HepG2 (cell line): ENCODE data around the gene CTNND2. TPM values are rescaled to one million over a fixed set of nuclear protein-coding genes. Genes with fewer than 3 reads are reported as not detected.

Experiments used
- ATAC-seq: fragments of 200-7000 bp; cut with Tn5 transposase; 3 replicates; pipeline ENCODE4 v1.9.1; 2020; ENCODE audit warnings: mild to moderate bottlenecking, moderate library complexity
- BruUV-seq: library from RNA; stranded (reverse); fragments of 400-500 nt; replicated peaks from 2 replicates; lab custom pipeline; 2021; lab: Mats Ljungman, UMichigan
- CTCF ChIA-PET: fragments of 300-600 bp; formaldehyde crosslinking; extraction: SDS; loops from one replicate; lab custom pipeline; 2021; ENCODE audit warnings: low total read pairs, inconsistent platforms, low intra/inter-chr PET ratio; lab: Yijun Ruan, JAX
- POLR2A ChIA-PET: fragments of 350-600 bp; sonication (Branson Sonifier 250); formaldehyde crosslinking; loops from one replicate; lab custom pipeline; 2020; ENCODE audit warnings: antibody characterized with exemption, inconsistent platforms; lab: Yijun Ruan, JAX
- DNase-seq: peaks from one replicate; pipeline ENCODE4 v3.0.0-alpha.2; 2015; ENCODE audit warnings: low spot score
- FAIRE-seq: peaks from 3 replicates; lab custom pipeline; 2011; peaks lifted over from hg19 to GRCh38; lab: Jason Lieb, UNC
- H2AFZ ChIP-seq: one replicate; pipeline ENCODE4 v1.6.1; 2011; ENCODE audit warnings: low read length, inconsistent platforms
- H3K27ac ChIP-seq: fragments of 300-600 bp; 3 replicates; pipeline ENCODE4 v1.8.0; 2011; ENCODE audit warnings: mixed run types, mild to moderate bottlenecking, mixed read lengths, low read length, inconsistent platforms; ENCODE audit not compliant: insufficient read depth; ENCODE audit errors: extremely low read length
- H3K27me3 ChIP-seq, 2 experiments: fragments of 200-600 bp in 1 of 2; 2 replicates in 1 of 2; 3 replicates in 1 of 2; pipeline versions ENCODE4 v1.6.0 to v1.8.0; 2011; ENCODE audit warnings: low read length in 2 of 2, mild to moderate bottlenecking in 2 of 2, moderate library complexity in 2 of 2, inconsistent platforms in 1 of 2; ENCODE audit not compliant: insufficient read depth in 2 of 2, control insufficient read depth in 1 of 2
- H3K36me3 ChIP-seq, 2 experiments: fragments of 200-600 bp in 1 of 2; replicated peaks in 1 of 2; 2 replicates in 1 of 2; 3 replicates in 1 of 2; pipeline versions ENCODE4 v1.5.1 to v1.8.0; 2011; ENCODE audit warnings: low read length in 2 of 2, inconsistent platforms in 1 of 2; ENCODE audit not compliant: insufficient read depth in 2 of 2, control insufficient read depth in 1 of 2
- H3K4me1 ChIP-seq: 2 replicates; pipeline ENCODE4 v1.5.1; 2012; ENCODE audit warnings: low read length, inconsistent platforms; ENCODE audit not compliant: insufficient read depth
- H3K4me2 ChIP-seq: 2 replicates; pipeline ENCODE4 v1.6.0; 2011; ENCODE audit warnings: low read depth, low read length, inconsistent platforms
- H3K4me3 ChIP-seq, 3 experiments: fragments of 200-600 bp in 1 of 3; sonication (generic), shearing (Covaris generic) in 1 of 3; replicated peaks in 1 of 3; 2 replicates each; pipeline ENCODE4 v1.5.1; 2011 to 2016; ENCODE audit warnings: low read length in 3 of 3, inconsistent platforms in 2 of 3, low read depth in 2 of 3, mild to moderate bottlenecking in 2 of 3, control low read depth in 1 of 3, mixed read lengths in 1 of 3; ENCODE audit not compliant: insufficient read depth in 1 of 3
- H3K79me2 ChIP-seq: one replicate; pipeline ENCODE4 v1.6.1; 2011; ENCODE audit warnings: low read length, inconsistent platforms; ENCODE audit not compliant: insufficient read depth
- H3K9ac ChIP-seq: 2 replicates; pipeline ENCODE4 v1.6.0; 2011; ENCODE audit warnings: mild to moderate bottlenecking, low read depth, low read length, inconsistent platforms; ENCODE audit not compliant: insufficient read depth
- H3K9me3 ChIP-seq: 2 replicates; pipeline ENCODE4 v1.5.1; 2012; ENCODE audit warnings: mild to moderate bottlenecking, low read length
- H4K20me1 ChIP-seq: 2 replicates; pipeline ENCODE4 v1.6.0; 2011; ENCODE audit warnings: inconsistent platforms, mild to moderate bottlenecking, low read length, moderate library complexity; ENCODE audit not compliant: insufficient read depth
- ADNP ChIP-seq: sonication (generic); formaldehyde crosslinking; IDR thresholded peaks from 2 replicates; pipeline ENCODE4 v1.4.0; 2020; ENCODE audit warnings: missing genetic modification reagents
- HDAC1 ChIP-seq: sonication (generic); formaldehyde crosslinking; IDR thresholded peaks from 2 replicates; pipeline ENCODE4 v1.5.1; 2020; ENCODE audit warnings: mild to moderate bottlenecking, missing genetic modification reagents
- HDAC6 ChIP-seq: fragments of 200-600 bp; sonication (generic); IDR thresholded peaks from 2 replicates; pipeline ENCODE4 v1.7.0; 2017; ENCODE audit warnings: mild to moderate bottlenecking, antibody characterized with exemption, low read length, low read depth
- HMG20B ChIP-seq: conservative IDR thresholded peaks from 2 replicates; pipeline ENCODE4 v1.6.1; 2016; ENCODE audit warnings: missing genetic modification reagents, missing compliant biosample characterization
- HNRNPH1 ChIP-seq: fragments of 200-400 bp; formaldehyde crosslinking; optimal IDR thresholded peaks from 2 replicates; pipeline ENCODE3; 2017; ENCODE audit warnings: mild to moderate bottlenecking, low read depth, low read length
- HNRNPUL1 ChIP-seq: fragments of 200-400 bp; formaldehyde crosslinking; IDR thresholded peaks from 2 replicates; pipeline ENCODE4 v1.6.1; 2017; ENCODE audit warnings: low read depth, mild to moderate bottlenecking, low read length, moderate library complexity
- NCOR1 ChIP-seq: fragments of 200-600 bp; sonication (generic); IDR thresholded peaks from 2 replicates; pipeline ENCODE4 v1.7.0; 2017; ENCODE audit warnings: antibody characterized with exemption, low read length, borderline replicate concordance
- PCBP1 ChIP-seq: fragments of 200-400 bp; formaldehyde crosslinking; IDR thresholded peaks from 2 replicates; pipeline ENCODE4 v1.6.1; 2017; ENCODE audit warnings: mild to moderate bottlenecking, low read depth, low read length, borderline replicate concordance
- PHF5A ChIP-seq: IDR thresholded peaks from one replicate; pipeline ENCODE4 v1.6.1; 2018; ENCODE audit warnings: low read depth, missing genetic modification reagents; ENCODE audit not compliant: unreplicated experiment
- PRPF4 ChIP-seq: fragments of 200-400 bp; formaldehyde crosslinking; IDR thresholded peaks from 2 replicates; pipeline ENCODE4 v1.6.1; 2016; ENCODE audit warnings: low read length, low read depth; ENCODE audit not compliant: poor library complexity, severe bottlenecking
- RARG ChIP-seq: sonication (generic); formaldehyde crosslinking; IDR thresholded peaks from 2 replicates; pipeline ENCODE4 v1.4.0; 2020; ENCODE audit warnings: low read depth, mild to moderate bottlenecking, missing genetic modification reagents
- SOX13 ChIP-seq, 3 experiments: fragments of 450-650 bp in 1 of 3; sonication (generic) in 1 of 3; formaldehyde crosslinking in 1 of 3; IDR thresholded peaks in 2 of 3; conservative IDR thresholded peaks in 1 of 3; 2 replicates each; pipeline versions ENCODE4 v1.5.0 to v1.6.1; 2016 to 2020; ENCODE audit warnings: antibody characterized with exemption in 1 of 3, mild to moderate bottlenecking in 1 of 3, missing compliant biosample characterization in 1 of 3, missing genetic modification reagents in 1 of 3, moderate library complexity in 1 of 3
- TCF7 ChIP-seq: sonication (generic); IDR thresholded peaks from 2 replicates; pipeline ENCODE4 v1.6.1; 2016; ENCODE audit warnings: antibody characterized with exemption, low read depth
- ZNF572 ChIP-seq: sonication (generic); formaldehyde crosslinking; IDR thresholded peaks from 2 replicates; pipeline ENCODE4 v1.5.1; 2020; ENCODE audit warnings: mild to moderate bottlenecking, missing genetic modification reagents
- ZNF772 ChIP-seq: sonication (generic); formaldehyde crosslinking; IDR thresholded peaks from 2 replicates; pipeline ENCODE4 v1.5.0; 2020; ENCODE audit warnings: mild to moderate bottlenecking, missing genetic modification reagents
- ZSCAN31 ChIP-seq: sonication (generic); formaldehyde crosslinking; IDR thresholded peaks from 2 replicates; pipeline ENCODE4 v1.5.0; 2020; ENCODE audit warnings: low read depth, mild to moderate bottlenecking, missing genetic modification reagents
- WGBS: methylation state at CpG from one replicate; pipeline ENCODE4 v1.1.6; 2017; ENCODE audit warnings: low lambda C conversion rate; 5-methylcytosine and 5-hydroxymethylcytosine counted together
- in situ Hi-C: cut with HindIII; loops from 2 replicates; pipeline ENCODE4 v1.10.0; 2017; ENCODE audit warnings: low pct_unique_long_range_greater_than_20kb; ENCODE audit not compliant: extremely low pct_ligation_motif_present
- intact Hi-C: fragments of 100-400 bp; cut with micrococcal nuclease; formaldehyde crosslinking; loops from one replicate; pipeline ENCODE4 v1.10.0; 2022; ENCODE audit not compliant: unreplicated experiment
- polyA plus RNA-seq, 8 experiments: library from polyadenylated mRNA; depleted of rRNA in 3 of 8; stranded (reverse) in 7 of 8; unstranded in 1 of 8; fragments of >200 nt; fragmentation: Illumina TruSeq in 4 of 8; extraction: Trizol in 4 of 8; gene quantifications; 2 replicates each; pipeline versions ENCODE4 v1.2.1 to v1.2.3, GENCODE V29; 2011 to 2016; ENCODE audit warnings: low read depth in 4 of 8, missing spikeins in 1 of 8, mixed read lengths in 1 of 8; ENCODE audit not compliant: insufficient read depth in 1 of 8
- total RNA-seq, 5 experiments: library from RNA; depleted of rRNA; stranded (reverse); fragments of >200 nt; fragmentation: Illumina TruSeq; extraction: Trizol; gene quantifications; 2 replicates each; pipeline ENCODE4 v1.2.3, GENCODE V29; 2016; ENCODE audit warnings: low read depth in 1 of 5
- TF ChIP-seq, protein P1 (sequence below): sonication (generic); formaldehyde crosslinking; IDR thresholded peaks from 2 replicates; pipeline ENCODE4 v1.5.1; 2020; ENCODE audit warnings: missing genetic modification reagents, mild to moderate bottlenecking, borderline replicate concordance

The CTNND2 gene
- total and polyA plus RNA-seq, 2 of the 13 experiments (the other 11 are each of a cell fraction or from before 2014, with no cell fraction given): not detected

DNA sequence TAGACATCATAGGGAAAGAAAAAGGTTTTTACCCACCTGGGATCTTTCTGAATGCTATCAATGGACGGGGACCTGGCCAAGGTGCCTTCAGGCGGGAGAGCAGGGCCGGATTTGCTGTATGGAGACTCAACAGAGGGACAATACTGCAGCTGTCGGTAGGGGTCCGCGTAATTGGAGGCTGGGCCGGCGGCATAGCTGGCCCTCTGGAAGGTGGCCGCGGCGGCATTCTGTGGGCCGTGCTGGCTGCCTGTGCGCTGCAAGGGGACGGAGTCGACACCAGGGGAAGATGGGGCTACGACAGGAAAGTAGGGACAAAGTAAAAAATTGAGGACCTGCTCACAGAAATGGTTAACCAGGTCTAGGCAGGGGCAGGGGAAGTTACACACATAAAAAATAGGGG is 557.9 kb downstream of the CTNND2 start:
- Histone ChIP-seq H3K27me3 (no peaks in the 10 kb centered on the region), H3K36me3 (no peaks in the 10 kb centered on the region), H3K79me2 (no peaks in the 10 kb centered on the region), H3K4me1 (no peaks in the 10 kb centered on the region), H3K4me2 (no peak overlapping the region), H3K27ac (no peak overlapping the region), H4K20me1 (no peaks in the 10 kb centered on the region), H3K9ac (no peak overlapping the region), H2AFZ (no peak overlapping the region), H3K9me3 (no peaks in the 10 kb centered on the region), H3K4me3 (no peak overlapping the region)
- DNase-seq (no peak), FAIRE-seq (no peak), ATAC-seq (no peak)
- POLR2A ChIA-PET: no interaction called here
- intact Hi-C loops: no loop called here
- in situ Hi-C loops: no loop called here
- WGBS: 63% methylated on average over 16 of the region's 16 CpGs
- TF ChIP-seq HMG20B (CRISPR knock-in tag): no peak
- TF ChIP-seq ZNF572 (CRISPR knock-in tag): no peak
- TF ChIP-seq, protein P1, sequence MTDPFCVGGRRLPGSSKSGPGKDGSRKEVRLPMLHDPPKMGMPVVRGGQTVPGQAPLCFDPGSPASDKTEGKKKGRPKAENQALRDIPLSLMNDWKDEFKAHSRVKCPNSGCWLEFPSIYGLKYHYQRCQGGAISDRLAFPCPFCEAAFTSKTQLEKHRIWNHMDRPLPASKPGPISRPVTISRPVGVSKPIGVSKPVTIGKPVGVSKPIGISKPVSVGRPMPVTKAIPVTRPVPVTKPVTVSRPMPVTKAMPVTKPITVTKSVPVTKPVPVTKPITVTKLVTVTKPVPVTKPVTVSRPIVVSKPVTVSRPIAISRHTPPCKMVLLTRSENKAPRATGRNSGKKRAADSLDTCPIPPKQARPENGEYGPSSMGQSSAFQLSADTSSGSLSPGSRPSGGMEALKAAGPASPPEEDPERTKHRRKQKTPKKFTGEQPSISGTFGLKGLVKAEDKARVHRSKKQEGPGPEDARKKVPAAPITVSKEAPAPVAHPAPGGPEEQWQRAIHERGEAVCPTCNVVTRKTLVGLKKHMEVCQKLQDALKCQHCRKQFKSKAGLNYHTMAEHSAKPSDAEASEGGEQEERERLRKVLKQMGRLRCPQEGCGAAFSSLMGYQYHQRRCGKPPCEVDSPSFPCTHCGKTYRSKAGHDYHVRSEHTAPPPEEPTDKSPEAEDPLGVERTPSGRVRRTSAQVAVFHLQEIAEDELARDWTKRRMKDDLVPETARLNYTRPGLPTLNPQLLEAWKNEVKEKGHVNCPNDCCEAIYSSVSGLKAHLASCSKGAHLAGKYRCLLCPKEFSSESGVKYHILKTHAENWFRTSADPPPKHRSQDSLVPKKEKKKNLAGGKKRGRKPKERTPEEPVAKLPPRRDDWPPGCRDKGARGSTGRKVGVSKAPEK: no peak
- TF ChIP-seq NCOR1: no peak
- no peak for TF ChIP-seq PRPF4
- TF ChIP-seq ZSCAN31: no peak
- no peak for TF ChIP-seq TCF7
- no peak for TF ChIP-seq RARG (CRISPR knock-in tag)
- TF ChIP-seq SOX13 (IDR thresholded peaks at IDR 0.05): no peak
- TF ChIP-seq SOX13 (CRISPR knock-in tag; conservative IDR thresholded peaks at IDR 0.05 in 1 of 2, IDR thresholded peaks at IDR 0.05 in 1 of 2): no peak
- TF ChIP-seq PCBP1: no peak
- no peak for TF ChIP-seq ZNF772 (CRISPR knock-in tag)
- no peak for TF ChIP-seq ADNP (CRISPR knock-in tag)
- no peak for TF ChIP-seq HNRNPH1
- no peak for TF ChIP-seq HNRNPUL1
- TF ChIP-seq HDAC6: no peak
- no peak for TF ChIP-seq PHF5A (CRISPR knock-in tag)
- TF ChIP-seq HDAC1 (CRISPR knock-in tag): no peak
- no TSS peak for BruUV-seq
- CTCF ChIA-PET: no interaction called here
